GM12872 (cell line): Measurements from ENCODE around the gene WFIKKN1.

Experiments
- TF ChIP-seq, protein P1 (sequence below): IDR thresholded peaks from 3 replicates; pipeline ENCODE4 v1.5.1; 2011; ENCODE audit warnings: low read depth, mild to moderate bottlenecking, low read length, moderate library complexity; ENCODE audit not compliant: insufficient read depth

Gene WFIKKN1

DNA sequence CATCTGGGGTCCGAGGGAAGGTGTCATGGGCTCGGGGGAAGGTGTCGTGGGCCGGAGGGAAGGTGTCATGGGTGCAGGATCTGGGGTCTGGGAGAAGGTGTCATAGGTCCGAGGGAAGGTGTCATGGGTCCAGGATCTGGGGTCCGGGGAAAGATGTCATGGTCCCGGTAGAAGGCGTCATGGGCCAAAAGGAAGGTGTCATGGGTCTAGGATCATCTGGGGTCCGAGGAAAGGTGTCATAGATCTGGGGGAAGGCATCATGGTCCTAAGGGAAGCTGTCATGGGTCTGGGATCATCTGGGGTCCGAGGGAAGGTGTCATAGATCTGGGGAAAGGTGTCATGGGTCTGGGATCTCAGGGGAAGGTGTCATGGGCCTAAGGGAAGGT, 40.0 kb upstream of the WFIKKN1 start:
- TF ChIP-seq, protein P1, sequence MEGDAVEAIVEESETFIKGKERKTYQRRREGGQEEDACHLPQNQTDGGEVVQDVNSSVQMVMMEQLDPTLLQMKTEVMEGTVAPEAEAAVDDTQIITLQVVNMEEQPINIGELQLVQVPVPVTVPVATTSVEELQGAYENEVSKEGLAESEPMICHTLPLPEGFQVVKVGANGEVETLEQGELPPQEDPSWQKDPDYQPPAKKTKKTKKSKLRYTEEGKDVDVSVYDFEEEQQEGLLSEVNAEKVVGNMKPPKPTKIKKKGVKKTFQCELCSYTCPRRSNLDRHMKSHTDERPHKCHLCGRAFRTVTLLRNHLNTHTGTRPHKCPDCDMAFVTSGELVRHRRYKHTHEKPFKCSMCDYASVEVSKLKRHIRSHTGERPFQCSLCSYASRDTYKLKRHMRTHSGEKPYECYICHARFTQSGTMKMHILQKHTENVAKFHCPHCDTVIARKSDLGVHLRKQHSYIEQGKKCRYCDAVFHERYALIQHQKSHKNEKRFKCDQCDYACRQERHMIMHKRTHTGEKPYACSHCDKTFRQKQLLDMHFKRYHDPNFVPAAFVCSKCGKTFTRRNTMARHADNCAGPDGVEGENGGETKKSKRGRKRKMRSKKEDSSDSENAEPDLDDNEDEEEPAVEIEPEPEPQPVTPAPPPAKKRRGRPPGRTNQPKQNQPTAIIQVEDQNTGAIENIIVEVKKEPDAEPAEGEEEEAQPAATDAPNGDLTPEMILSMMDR = no peak

DNA sequence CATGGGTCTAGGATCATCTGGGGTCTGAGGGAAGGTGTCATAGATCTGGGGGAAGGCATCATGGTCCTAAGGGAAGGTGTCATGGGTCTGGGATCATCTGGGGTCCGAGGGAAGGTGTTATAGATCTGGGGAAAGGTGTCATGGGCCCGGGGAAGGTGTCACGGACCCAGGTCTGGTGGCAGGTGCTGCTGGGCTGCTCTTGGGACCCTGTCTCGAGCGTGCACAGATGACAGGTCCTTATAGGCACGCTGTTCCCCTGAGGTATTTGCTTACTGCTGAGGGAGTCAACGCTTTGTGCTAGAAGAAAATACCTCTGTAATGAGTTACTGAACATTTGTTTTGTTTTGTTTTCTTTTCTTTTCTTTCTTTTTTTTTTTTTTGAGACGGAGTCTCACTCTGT, 39.6 kb upstream of the WFIKKN1 start:
- TF ChIP-seq, protein P1 = no peak

DNA sequence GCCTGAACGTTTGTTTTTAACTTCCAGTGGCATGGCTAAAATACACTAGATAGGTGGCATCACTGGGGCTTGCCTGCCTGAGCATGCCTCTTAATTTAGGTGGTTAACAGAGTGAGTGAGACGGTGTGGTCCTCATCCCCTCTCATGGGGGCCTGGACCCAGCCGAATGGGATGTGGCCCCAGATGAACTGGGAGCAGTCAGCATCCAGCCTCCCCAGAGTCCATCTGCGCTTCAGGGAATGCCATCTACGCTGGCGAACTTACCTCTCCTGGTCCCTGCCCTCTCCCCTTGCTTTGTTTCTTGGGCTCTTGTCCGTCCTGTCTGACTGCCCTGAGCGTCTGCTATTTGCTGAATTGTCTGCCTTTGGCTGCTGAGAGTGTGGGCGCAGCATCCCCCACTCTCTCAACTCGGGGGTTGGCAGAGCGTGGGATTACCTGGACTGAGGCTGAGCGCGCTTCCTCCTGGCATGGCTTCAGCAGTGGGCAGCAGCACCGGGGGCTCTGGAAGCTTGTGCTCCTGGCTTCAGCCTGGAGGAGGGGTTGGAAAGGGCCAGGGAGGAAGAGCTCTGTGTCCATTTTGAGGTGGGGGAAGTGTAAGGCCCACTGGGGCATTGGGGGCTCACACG, 38.8 kb upstream of the WFIKKN1 start:
- TF ChIP-seq, protein P1 = no peak

DNA sequence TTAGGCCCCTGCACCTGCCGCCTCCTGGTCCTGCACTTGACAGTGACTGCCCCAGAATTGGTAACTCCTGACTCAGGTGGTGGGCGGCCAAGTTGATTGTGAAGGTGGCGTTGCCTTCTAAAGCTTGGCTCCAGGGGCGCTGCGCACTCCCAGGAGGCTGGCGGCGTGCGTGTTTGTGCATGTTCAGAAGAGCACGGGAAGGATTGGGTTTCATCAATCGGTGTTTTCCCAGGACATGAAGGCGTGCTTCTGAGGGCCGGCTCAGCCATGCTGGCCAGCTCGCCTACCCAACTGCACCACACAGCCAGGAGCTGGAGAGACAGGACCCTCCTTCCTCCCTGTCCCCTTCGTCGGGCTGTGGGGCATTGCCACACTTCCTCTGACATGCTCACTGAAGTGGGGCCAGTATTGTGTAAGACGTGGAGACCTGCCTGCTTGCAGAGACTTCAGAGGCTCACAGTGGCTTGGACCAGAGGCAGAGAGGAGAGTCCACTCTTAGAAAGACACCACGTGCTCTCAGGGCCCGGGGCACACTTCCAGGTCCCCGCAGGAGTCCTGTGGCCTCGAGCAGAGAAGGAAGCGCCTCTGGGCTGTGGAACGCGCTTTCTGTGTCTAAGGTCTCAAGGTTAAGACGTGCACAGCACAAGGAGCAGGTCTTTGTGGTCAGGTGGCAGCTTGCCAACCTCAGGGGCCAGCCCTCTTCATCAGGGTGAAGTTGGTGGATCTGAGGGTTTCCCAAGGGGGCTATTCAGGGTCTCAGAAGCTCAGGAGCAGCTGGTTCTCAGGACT, 38.1 kb upstream of the WFIKKN1 start:
- TF ChIP-seq, protein P1 = no peak

DNA sequence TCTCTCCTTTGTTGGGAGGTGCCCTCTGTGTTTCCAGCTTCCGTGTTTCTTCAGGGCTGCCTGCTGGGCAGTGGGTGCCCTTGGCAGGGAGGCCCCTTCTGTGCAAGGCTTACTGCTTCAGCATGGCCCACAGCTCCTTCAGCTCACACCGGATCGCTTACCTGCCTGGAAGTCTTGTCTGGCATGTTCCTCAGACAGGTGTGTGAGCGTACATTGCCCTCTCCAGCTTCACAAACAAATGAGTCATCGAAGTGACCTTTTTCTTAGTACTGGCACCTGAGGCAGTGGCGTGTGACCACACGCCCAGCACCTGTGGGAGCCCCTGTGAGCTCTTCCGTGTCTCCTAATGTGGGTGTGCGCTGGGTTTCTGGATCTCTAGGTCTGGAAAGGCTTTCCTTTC, 37.4 kb upstream of the WFIKKN1 start:
- TF ChIP-seq, protein P1 = no peak

DNA sequence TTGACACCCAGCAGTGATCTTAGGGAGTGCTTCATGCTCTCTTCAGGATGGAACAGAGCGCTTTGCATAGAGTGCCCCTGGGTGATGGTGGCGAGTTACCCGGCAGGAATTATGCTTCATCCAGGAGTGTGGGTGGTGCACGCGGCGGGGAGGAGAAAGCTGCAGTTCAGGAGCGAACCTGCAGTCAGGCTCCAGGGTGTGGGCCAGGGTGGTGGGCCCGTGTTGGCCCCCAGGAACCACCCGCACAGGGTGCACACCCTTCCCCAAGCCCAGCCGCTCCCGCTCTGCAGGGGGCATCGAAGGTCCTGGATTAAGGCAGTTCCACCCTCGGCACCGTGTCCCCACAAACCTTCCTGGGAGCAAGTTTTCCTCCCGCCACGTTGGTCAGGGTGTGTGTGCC, 37.0 kb upstream of the WFIKKN1 start:
- TF ChIP-seq, protein P1 = no peak

DNA sequence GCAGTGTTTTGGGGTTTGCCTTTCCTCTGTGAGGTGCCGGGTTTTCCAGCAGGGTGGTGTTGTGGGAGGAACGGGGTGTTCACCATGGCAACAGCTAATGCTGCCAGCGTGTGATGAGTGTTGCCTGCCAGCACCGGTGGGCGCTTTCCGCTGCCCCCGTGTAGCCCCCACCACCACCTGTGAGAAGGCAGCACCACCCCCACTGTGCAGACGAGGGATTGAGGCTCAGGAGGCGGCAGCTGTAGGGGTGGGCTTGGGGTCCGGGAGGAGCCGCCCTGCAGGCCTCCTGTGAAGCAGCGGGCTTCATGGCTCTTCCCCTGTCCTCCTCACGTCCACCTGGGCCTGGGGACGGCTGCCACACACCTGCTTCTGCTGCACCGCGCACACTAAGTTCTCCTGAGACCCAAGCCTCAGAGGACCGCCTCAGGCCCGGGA, 35.7 kb upstream of the WFIKKN1 start:
- TF ChIP-seq, protein P1 = no peak
